Kasumi-1 (cell line): Measurements from ENCODE around the gene ARHGAP24.

ENCODE experiments used
- DNase-seq, 2 experiments: peaks; one replicate each; lab custom pipeline; 2025; lab: John Stamatoyannopoulos, UW

ARHGAP24 gene

GRCh38 chr4:85580489-85580888 lies 105.5 kb downstream of the ARHGAP24 start:
- DNase-seq: no peak

- DNase-seq: no peak
Observed at GRCh38 chr4:85587952-85588351, 113.0 kb downstream of the ARHGAP24 start.

- DNase-seq: no peak
Observed at GRCh38 chr4:85591406-85592098, 116.6 kb downstream of the ARHGAP24 start.

GRCh38 chr4:85595098-85595775 lies 120.3 kb downstream of the ARHGAP24 start:
- DNase-seq: no peak

GRCh38 chr4:85595796-85596559 lies 121.0 kb downstream of the ARHGAP24 start:
- no peak for DNase-seq

- DNase-seq: no peak
Observed at GRCh38 chr4:85598936-85599335, 124.0 kb downstream of the ARHGAP24 start.

GRCh38 chr4:85600501-85600900 lies 125.6 kb downstream of the ARHGAP24 start:
- no peak for DNase-seq

- no peak for DNase-seq
Observed at GRCh38 chr4:85603437-85604336, 128.7 kb downstream of the ARHGAP24 start.

GRCh38 chr4:85606505-85606904 lies 131.6 kb downstream of the ARHGAP24 start:
- no peak for DNase-seq

GRCh38 chr4:85607624-85608023 lies 132.7 kb downstream of the ARHGAP24 start:
- DNase-seq: no peak

GRCh38 chr4:85610450-85610849 lies 135.5 kb downstream of the ARHGAP24 start:
- no peak for DNase-seq

GRCh38 chr4:85611661-85612060 lies 136.7 kb downstream of the ARHGAP24 start:
- no peak for DNase-seq

GRCh38 chr4:85613901-85614300 lies 139.0 kb downstream of the ARHGAP24 start:
- no peak for DNase-seq

GRCh38 chr4:85615952-85616351 lies 141.0 kb downstream of the ARHGAP24 start:
- DNase-seq: no peak

GRCh38 chr4:85617202-85617601 lies 142.3 kb downstream of the ARHGAP24 start:
- no peak for DNase-seq

- no peak for DNase-seq
Observed at GRCh38 chr4:85632981-85633380, 158.0 kb downstream of the ARHGAP24 start.

GRCh38 chr4:85637778-85638177 lies 162.8 kb downstream of the ARHGAP24 start:
- DNase-seq: no peak

GRCh38 chr4:85639946-85640345 lies 165.0 kb downstream of the ARHGAP24 start:
- no peak for DNase-seq

GRCh38 chr4:85642356-85643100 lies 167.6 kb downstream of the ARHGAP24 start:
- DNase-seq: no peak

GRCh38 chr4:85644061-85644460 lies 169.1 kb downstream of the ARHGAP24 start:
- DNase-seq: no peak

- no peak for DNase-seq
Observed at GRCh38 chr4:85650908-85651307, 176.0 kb downstream of the ARHGAP24 start.
